ENCODE measurements around the gene CNIH2. TPM values are rescaled to one million over a fixed set of nuclear protein-coding genes. Genes with fewer than 3 reads are reported as not detected.
"Not testable (repeated sequence)": the region's sequence is repeated elsewhere in the genome, so short reads cannot be mapped to it uniquely, and the experiment has no call there.

The CNIH2 gene
- total and polyA plus RNA-seq, 7 donors: 0.05 TPM; not detected in 6

DNA sequence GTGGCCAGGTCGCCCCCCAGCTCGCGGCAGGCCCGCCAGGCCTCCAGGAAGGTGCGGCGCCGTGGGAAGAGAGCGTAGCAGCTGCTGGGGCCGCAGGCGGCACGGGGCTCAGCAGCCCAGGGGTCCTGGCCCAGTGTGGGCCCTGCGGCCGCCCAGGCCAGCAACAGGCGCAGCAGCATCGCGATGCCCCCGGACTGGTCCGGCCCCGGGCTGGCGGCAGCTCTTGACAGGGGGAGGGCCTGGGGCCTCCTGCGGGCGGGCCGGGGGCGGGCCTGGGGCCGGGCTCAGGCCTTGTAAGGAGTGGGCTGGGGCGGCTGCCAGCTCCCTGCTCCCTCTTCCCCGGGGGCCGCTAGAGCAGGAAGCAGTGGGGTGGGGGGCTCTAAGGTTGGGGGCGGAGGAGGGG lies 38.9 kb downstream of the CNIH2 start, which contains the start of gene CD248:
TSS of gene CD248 (minus strand) at position 196 of the 403 bp plus-strand sequence. CDS start at position 179, 17 bp downstream.
- peak within 1 kb of the TSS; percentile 60 for H3K27ac ChIP-seq
- H3K27me3 ChIP-seq (ENCODE audit: insufficient read depth in 3 of 3, low read length in 2 of 3): peaks cover 0 to 26% (median 6%) of the 10 kb centered on the region in 3 donors
- DNase-seq (peak; percentile 78 to 88), ATAC-seq (no peak)
- TF ChIP-seq, protein P1, sequence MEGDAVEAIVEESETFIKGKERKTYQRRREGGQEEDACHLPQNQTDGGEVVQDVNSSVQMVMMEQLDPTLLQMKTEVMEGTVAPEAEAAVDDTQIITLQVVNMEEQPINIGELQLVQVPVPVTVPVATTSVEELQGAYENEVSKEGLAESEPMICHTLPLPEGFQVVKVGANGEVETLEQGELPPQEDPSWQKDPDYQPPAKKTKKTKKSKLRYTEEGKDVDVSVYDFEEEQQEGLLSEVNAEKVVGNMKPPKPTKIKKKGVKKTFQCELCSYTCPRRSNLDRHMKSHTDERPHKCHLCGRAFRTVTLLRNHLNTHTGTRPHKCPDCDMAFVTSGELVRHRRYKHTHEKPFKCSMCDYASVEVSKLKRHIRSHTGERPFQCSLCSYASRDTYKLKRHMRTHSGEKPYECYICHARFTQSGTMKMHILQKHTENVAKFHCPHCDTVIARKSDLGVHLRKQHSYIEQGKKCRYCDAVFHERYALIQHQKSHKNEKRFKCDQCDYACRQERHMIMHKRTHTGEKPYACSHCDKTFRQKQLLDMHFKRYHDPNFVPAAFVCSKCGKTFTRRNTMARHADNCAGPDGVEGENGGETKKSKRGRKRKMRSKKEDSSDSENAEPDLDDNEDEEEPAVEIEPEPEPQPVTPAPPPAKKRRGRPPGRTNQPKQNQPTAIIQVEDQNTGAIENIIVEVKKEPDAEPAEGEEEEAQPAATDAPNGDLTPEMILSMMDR (IDR thresholded peaks at IDR 0.05): no peak
- no peaks in the 10 kb centered on the region for H3K9me3 ChIP-seq
- WGBS, 3 donors: 8 to 18% (median 8%) methylated on average over 7 to 29 of the region's 29 CpGs
- no peaks in the 10 kb centered on the region for H3K4me1 ChIP-seq
- peak within 1 kb of the TSS; percentile 69 for H3K4me3 ChIP-seq
- no peaks in the 10 kb centered on the region for H3K36me3 ChIP-seq (ENCODE audit: insufficient read depth in 1 of 2, low read depth in 1 of 2)
- intact Hi-C loops (cut with DNase I): no loop called here

- no peak for ATAC-seq
- peak; percentile 51 to 70 for DNase-seq
- H3K27me3 ChIP-seq (ENCODE audit: insufficient read depth in 3 of 3, low read length in 2 of 3): peaks cover 0 to 26% (median 6%) of the 10 kb centered on the region in 3 donors
- intact Hi-C loops (cut with DNase I): no loop called here
- no peaks in the 10 kb centered on the region for H3K36me3 ChIP-seq (ENCODE audit: insufficient read depth in 1 of 2, low read depth in 1 of 2)
- H3K4me3 ChIP-seq: peak overlapping the region; percentile 69
- no peaks in the 10 kb centered on the region for H3K9me3 ChIP-seq
- TF ChIP-seq, protein P1 (IDR thresholded peaks at IDR 0.05): no peak
- no peaks in the 10 kb centered on the region for H3K4me1 ChIP-seq
- 25 to 35% (median 26%) methylated on average over 14 of the region's 14 CpGs for WGBS, 3 donors
- H3K27ac ChIP-seq: peak overlapping the region; percentile 60
These were observed 39.3 kb downstream of the CNIH2 start for GRCh38 chr11:66317322-66317722.

DNA sequence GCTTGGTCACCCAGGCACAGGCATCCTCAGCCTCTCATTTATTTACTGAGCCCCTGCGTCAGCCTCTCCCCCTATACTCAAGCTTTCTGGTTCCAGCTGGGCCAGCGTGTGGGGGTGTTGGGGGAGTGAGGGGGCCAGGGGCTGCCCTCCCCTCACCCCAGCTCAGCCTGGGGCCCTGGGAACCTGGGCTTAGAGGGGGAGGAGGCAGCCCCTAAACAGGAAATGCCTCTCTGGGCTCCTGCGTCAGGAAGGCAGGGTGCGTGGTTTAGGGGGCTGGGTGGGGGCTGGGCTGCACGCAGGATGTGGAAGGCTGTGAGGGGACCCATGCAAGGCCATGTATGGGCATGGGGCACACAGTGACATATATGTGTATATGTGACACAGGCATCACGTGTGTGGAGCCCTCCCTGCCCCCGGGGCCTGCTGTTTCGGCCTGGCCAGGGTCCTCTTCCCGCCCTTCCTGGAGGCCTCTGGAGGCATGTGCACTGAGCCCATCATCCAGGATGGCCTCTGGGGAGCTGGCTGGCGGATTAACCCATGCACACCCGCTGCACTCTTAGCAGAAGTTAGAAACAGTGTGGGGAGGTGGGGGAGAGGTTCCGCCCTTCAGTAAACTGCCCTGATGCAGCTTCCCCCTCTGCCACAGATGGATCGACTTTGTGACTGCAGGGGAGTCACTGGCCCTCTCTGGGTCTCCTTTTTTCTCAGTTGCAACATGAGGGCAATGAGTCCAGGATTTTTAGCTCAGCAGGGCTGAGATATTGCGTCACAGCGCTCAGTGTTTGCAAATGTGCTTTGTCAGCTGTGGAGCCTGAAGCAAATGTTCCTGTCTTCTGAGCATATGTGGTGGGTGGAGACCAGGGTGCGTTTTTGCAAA lies 40.0 kb downstream of the CNIH2 start:
- no peaks in the 10 kb centered on the region for H3K36me3 ChIP-seq (ENCODE audit: insufficient read depth in 1 of 2, low read depth in 1 of 2)
- peak in 3 of 4 donors; percentile 8 to 41 (median 19) for ATAC-seq
- H3K9me3 ChIP-seq: no peaks in the 10 kb centered on the region
- intact Hi-C loops (cut with DNase I): no loop called here
- DNase-seq: peak; percentile 70 to 78
- TF ChIP-seq, protein P1 (IDR thresholded peaks at IDR 0.05): no peak
- 44 to 54% (median 45%) methylated on average over 16 of the region's 16 CpGs for WGBS, 3 donors
- H3K27ac ChIP-seq: peak overlapping the region; percentile 60
- H3K27me3 ChIP-seq (ENCODE audit: insufficient read depth in 3 of 3, low read length in 2 of 3): peaks cover 0 to 26% (median 6%) of the 10 kb centered on the region in 3 donors
- no peaks in the 10 kb centered on the region for H3K4me1 ChIP-seq
- peak overlapping the region; percentile 69 for H3K4me3 ChIP-seq

DNA sequence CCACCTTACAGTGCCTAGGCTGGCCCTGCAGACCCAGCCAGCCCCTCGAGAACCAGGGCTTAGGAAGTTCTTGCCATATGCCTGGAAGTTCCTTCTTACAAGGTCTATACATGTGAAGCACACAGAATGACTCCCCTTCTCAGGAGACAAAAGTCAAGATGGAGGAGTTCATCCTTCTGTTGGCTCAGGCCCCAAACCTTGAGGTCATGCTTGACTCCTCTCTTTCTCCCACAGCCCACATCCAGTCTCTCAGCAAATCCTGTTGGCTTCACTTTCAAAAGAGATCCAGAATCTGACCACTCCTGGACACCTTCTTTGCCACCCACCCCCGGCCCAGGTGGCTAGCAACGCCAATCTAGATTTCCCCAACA lies 40.6 kb downstream of the CNIH2 start:
- Histone ChIP-seq H3K27ac (peak overlapping the region; percentile 60), H3K9me3 (no peaks in the 10 kb centered on the region), H3K4me3 (no peak overlapping the region), H3K36me3 (ENCODE audit: insufficient read depth in 1 of 2, low read depth in 1 of 2) (no peaks in the 10 kb centered on the region), H3K27me3 (ENCODE audit: insufficient read depth in 3 of 3, low read length in 2 of 3) (peaks cover 0 to 26% (median 6%) of the 10 kb centered on the region in 3 donors), H3K4me1 (no peaks in the 10 kb centered on the region)
- ATAC-seq (no peak), DNase-seq (no peak)
- 80 to 85% (median 81%) methylated on average over 3 of the region's 3 CpGs for WGBS, 3 donors
- TF ChIP-seq, protein P1 (IDR thresholded peaks at IDR 0.05): no peak
- intact Hi-C loops (cut with DNase I): no loop called here

GRCh38 chr11:66320289-66320688 lies 42.3 kb downstream of the CNIH2 start:
- H3K4me1 ChIP-seq; ATAC-seq; intact Hi-C loops (cut with DNase I); H3K36me3 ChIP-seq (ENCODE audit: insufficient read depth in 1 of 2, low read depth in 1 of 2); H3K4me3 ChIP-seq; H3K9me3 ChIP-seq; DNase-seq; H3K27ac ChIP-seq: not testable (repeated sequence)
- WGBS, 3 donors: 94 to 100% (median 98%) methylated on average over 1 of the region's 2 CpGs
- peaks cover 0 to 26% (median 6%) of the 10 kb centered on the region in 3 donors for H3K27me3 ChIP-seq (ENCODE audit: insufficient read depth in 3 of 3, low read length in 2 of 3)

DNA sequence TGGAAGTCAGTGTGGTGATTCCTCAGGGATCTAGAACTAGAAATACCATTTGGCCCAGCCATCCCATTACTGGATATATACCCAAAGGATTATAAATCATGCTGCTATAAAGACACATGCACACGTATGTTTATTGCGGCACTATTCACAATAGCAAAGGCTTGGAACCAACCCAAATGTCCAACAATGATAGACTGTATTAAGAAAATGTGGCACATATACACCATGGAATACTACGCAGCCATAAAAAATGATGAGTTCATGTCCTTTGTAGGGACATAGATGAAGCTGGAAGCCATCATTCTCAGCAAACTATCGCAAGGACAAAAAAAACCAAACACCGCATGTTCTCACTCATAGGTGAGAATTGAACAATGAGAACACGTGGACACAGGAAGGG lies 42.8 kb downstream of the CNIH2 start:
- H3K4me3 ChIP-seq; intact Hi-C loops (cut with DNase I); H3K36me3 ChIP-seq (ENCODE audit: insufficient read depth in 1 of 2, low read depth in 1 of 2); H3K4me1 ChIP-seq; DNase-seq; H3K9me3 ChIP-seq; H3K27ac ChIP-seq; ATAC-seq: not testable (repeated sequence)
- WGBS, 3 donors: 86 to 91% (median 88%) methylated on average over 6 of the region's 6 CpGs
- peaks cover 0 to 21% (median 6%) of the 10 kb centered on the region in 3 donors for H3K27me3 ChIP-seq (ENCODE audit: insufficient read depth in 3 of 3, low read length in 2 of 3)
